DOHH2 (cell line): Measurements from ENCODE around the gene BBS7.

Experiments
- EZH2phosphoT487 ChIP-seq: fragments of 200-600 bp; sonication (generic); IDR thresholded peaks from 2 replicates; pipeline ENCODE4 v1.6.1; 2017; ENCODE audit warnings: borderline replicate concordance, mild to moderate bottlenecking, antibody characterized with exemption, low read length, moderate library complexity, mixed read lengths
- TF ChIP-seq, protein P1 (sequence below): fragments of 200-600 bp; sonication (generic); IDR thresholded peaks from one replicate; pipeline ENCODE4 v1.5.1; 2014; ENCODE audit warnings: antibody characterized with exemption, mild to moderate bottlenecking, low read depth, low read length; ENCODE audit not compliant: poor library complexity, severe bottlenecking

DNA sequence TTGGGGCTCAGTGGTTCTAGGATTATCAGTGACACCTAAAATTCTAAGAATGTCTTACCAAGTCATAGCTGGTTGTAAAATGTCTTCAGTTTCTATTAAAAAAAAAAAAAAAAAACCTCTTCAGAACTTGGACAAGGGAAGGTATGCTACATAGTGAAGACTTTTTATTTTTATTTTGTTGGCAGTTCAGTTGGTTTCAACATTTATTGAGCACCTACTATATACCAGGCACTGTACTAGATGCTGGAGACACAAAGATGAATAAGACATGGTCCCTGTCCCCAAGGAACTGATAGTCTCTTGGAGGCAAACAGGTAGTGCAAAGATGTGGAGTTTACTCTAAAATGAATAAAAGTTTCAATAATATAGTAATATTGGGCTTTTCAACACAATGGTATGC, 8.9 kb upstream of the BBS7 start:
- TF ChIP-seq, protein P1, sequence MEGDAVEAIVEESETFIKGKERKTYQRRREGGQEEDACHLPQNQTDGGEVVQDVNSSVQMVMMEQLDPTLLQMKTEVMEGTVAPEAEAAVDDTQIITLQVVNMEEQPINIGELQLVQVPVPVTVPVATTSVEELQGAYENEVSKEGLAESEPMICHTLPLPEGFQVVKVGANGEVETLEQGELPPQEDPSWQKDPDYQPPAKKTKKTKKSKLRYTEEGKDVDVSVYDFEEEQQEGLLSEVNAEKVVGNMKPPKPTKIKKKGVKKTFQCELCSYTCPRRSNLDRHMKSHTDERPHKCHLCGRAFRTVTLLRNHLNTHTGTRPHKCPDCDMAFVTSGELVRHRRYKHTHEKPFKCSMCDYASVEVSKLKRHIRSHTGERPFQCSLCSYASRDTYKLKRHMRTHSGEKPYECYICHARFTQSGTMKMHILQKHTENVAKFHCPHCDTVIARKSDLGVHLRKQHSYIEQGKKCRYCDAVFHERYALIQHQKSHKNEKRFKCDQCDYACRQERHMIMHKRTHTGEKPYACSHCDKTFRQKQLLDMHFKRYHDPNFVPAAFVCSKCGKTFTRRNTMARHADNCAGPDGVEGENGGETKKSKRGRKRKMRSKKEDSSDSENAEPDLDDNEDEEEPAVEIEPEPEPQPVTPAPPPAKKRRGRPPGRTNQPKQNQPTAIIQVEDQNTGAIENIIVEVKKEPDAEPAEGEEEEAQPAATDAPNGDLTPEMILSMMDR = no peak
- no peak for TF ChIP-seq EZH2phosphoT487
